HG03039 (cell line): ENCODE results near the gene APOC4.
"Not testable (repeated sequence)": the region's sequence is repeated elsewhere in the genome, so short reads cannot be mapped to it uniquely, and the experiment has no call there.

Source experiments
- ATAC-seq: cut with Tn5 transposase; IDR thresholded peaks from one replicate; pipeline ENCODE4 v1.9.1; 2021; ENCODE audit warnings: mild to moderate bottlenecking, moderate library complexity; ENCODE audit not compliant: unreplicated experiment

APOC4 gene

GRCh38 chr19:44957526-44957925 lies 15.5 kb downstream of the APOC4 start:
- no peak for ATAC-seq

- ATAC-seq = no peak
Measured at GRCh38 chr19:44958090-44958489, 16.1 kb downstream of the APOC4 start.

GRCh38 chr19:44959691-44960090 lies 17.7 kb downstream of the APOC4 start:
- ATAC-seq = no peak

- no peak for ATAC-seq
Measured at GRCh38 chr19:44960906-44961728, 19.1 kb downstream of the APOC4 start.

- no peak for ATAC-seq
Measured at GRCh38 chr19:44961821-44962220, 19.8 kb downstream of the APOC4 start.

GRCh38 chr19:44968118-44968517 lies 26.1 kb downstream of the APOC4 start:
- ATAC-seq = no peak

GRCh38 chr19:44968670-44969069 lies 26.6 kb downstream of the APOC4 start:
- no peak for ATAC-seq

- ATAC-seq = no peak
Measured at GRCh38 chr19:44969437-44969836, 27.4 kb downstream of the APOC4 start.

GRCh38 chr19:44971451-44971850 lies 29.4 kb downstream of the APOC4 start:
- ATAC-seq = not testable (repeated sequence)

GRCh38 chr19:44972802-44973201 lies 30.8 kb downstream of the APOC4 start:
- ATAC-seq = no peak

GRCh38 chr19:44973982-44974735 lies 32.1 kb downstream of the APOC4 start:
- no peak for ATAC-seq

- ATAC-seq = no peak
Measured at GRCh38 chr19:44974857-44975256, 32.8 kb downstream of the APOC4 start.

- ATAC-seq = no peak
Measured at GRCh38 chr19:44975444-44975843, 33.4 kb downstream of the APOC4 start.

GRCh38 chr19:44984005-44984404 lies 42.0 kb downstream of the APOC4 start:
- ATAC-seq = no peak

GRCh38 chr19:44985445-44985844 lies 43.4 kb downstream of the APOC4 start:
- no peak for ATAC-seq

- no peak for ATAC-seq
Measured at GRCh38 chr19:44986389-44986788, 44.4 kb downstream of the APOC4 start.

- no peak for ATAC-seq
Measured at GRCh38 chr19:44987148-44987675, 45.2 kb downstream of the APOC4 start.

- ATAC-seq = no peak
Measured at GRCh38 chr19:44988273-44988672, 46.2 kb downstream of the APOC4 start.

- ATAC-seq = no peak
Measured at GRCh38 chr19:44988896-44989556, 47.0 kb downstream of the APOC4 start.

- no peak for ATAC-seq
Measured at GRCh38 chr19:44990459-44990858, 48.4 kb downstream of the APOC4 start.

GRCh38 chr19:44990966-44991365 lies 48.9 kb downstream of the APOC4 start:
- no peak for ATAC-seq
